Measurements from ENCODE around the gene BCAS3.

Gene BCAS3

DNA sequence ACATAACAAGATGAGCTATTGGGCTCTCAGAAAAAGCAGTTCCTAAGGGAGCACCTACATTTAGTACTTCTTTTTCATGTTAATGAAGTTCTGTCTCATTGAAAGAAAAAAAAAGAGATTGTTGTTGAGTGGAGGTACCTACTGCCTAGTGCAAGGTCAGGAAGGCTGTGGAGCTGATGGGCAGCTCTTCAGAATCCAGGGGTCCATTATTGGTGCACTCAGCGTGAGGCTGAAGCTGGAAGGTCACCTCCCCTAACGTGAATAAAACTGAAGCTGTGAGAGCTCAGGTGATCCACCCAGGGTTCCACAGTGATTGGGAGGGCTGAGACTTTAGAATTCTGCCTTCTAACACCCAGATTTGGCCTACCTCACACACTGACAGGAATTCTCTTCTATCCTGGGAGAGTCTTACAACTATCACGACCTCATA is 568.1 kb downstream of the BCAS3 start:
- CTCF ChIA-PET: interaction anchor here (0.6 to 0.8 kb wide), 2 partner anchors 19 to 94 kb away, joined by 3 read pairs; no protein-coding TSS in a partner anchor
- TF ChIP-seq ELF4 (IDR thresholded peaks at IDR 0.05): no peak
- DNase-seq (ENCODE audit: extremely low spot score): no peak
- POLR2A ChIA-PET: no interaction called here

DNA sequence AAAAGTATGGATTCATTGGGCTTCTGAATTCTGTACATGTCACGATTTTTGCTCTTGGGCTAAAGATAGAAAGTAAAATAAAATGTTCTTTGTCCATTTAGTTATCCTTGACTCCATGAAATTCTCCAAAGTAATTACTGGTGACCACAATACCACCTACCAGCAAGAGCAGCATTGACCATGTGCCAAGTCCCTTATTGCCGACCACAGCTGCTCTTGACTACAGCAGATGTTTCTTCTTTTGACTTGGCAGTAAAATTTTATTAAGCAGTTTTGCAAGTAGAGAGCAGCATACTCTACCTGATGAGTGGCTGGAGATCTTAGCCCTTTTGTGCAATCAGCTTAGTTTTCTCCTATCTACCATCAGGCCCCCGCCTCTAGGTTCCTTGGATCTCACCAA is 569.8 kb downstream of the BCAS3 start:
- CTCF ChIA-PET: interaction anchor here (0.6 kb wide), 1 partner anchor 527 kb away, joined by 3 read pairs; no protein-coding TSS in a partner anchor
- POLR2A ChIA-PET: no interaction called here

DNA sequence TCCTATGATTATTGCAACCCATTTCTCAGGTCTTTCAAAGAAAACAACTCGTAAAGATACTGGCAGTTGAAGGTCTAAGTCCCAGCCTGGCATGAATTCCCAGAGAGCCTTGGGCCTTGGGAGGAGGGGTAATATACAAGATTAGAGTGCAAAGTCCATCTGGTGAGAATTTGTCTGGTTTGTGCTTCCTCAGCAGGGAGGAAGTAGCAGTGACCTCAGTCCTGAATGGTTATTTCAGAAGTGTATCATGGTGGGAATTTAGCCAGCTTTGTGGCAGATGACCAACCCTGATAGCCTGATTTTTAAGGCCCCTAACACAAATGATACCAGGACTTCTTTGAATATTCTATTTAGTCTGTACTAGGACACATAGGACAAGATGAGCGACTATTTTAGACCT is 570.7 kb downstream of the BCAS3 start:
- TF ChIP-seq FOXM1 (IDR thresholded peaks at IDR 0.05; ENCODE audit: borderline replicate concordance) (no peak), LEF1 (IDR thresholded peaks at IDR 0.05; ENCODE audit: borderline replicate concordance) (no peak), ARNT (IDR thresholded peaks at IDR 0.05) (no peak), L3MBTL2 (conservative IDR thresholded peaks at IDR 0.05) (no peak), HDGF (IDR thresholded peaks at IDR 0.05; ENCODE audit: borderline replicate concordance) (no peak), FOXK2 (IDR thresholded peaks at IDR 0.05) (no peak), NFRKB (IDR thresholded peaks at IDR 0.05) (no peak), ZNF384 (IDR thresholded peaks at IDR 0.05) (no peak), SUZ12 (IDR thresholded peaks at IDR 0.05) (no peak), ELF4 (IDR thresholded peaks at IDR 0.05) (no peak), TARDBP (IDR thresholded peaks at IDR 0.05) (no peak), FOXA1 (IDR thresholded peaks at IDR 0.05) (no peak), CTBP1 (IDR thresholded peaks at IDR 0.05; ENCODE audit: borderline replicate concordance) (no peak)
- TF ChIP-seq, protein P1, sequence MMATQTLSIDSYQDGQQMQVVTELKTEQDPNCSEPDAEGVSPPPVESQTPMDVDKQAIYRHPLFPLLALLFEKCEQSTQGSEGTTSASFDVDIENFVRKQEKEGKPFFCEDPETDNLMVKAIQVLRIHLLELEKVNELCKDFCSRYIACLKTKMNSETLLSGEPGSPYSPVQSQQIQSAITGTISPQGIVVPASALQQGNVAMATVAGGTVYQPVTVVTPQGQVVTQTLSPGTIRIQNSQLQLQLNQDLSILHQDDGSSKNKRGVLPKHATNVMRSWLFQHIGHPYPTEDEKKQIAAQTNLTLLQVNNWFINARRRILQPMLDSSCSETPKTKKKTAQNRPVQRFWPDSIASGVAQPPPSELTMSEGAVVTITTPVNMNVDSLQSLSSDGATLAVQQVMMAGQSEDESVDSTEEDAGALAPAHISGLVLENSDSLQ (IDR thresholded peaks at IDR 0.05): no peak
- CTCF ChIA-PET: interaction anchor here (0.8 kb wide), 1 partner anchor 33 kb away, joined by 3 read pairs; no protein-coding TSS in a partner anchor
- DNase-seq (ENCODE audit: extremely low spot score): no peak

More for the DNA sequence above, 569.8 kb downstream of the BCAS3 start:
- TF ChIP-seq L3MBTL2 (conservative IDR thresholded peaks at IDR 0.05) (no peak), BHLHE40 (IDR thresholded peaks at IDR 0.05; ENCODE audit: borderline replicate concordance) (no peak), SP1 (IDR thresholded peaks at IDR 0.05) (no peak), NFRKB (IDR thresholded peaks at IDR 0.05) (no peak), ARNT (IDR thresholded peaks at IDR 0.05) (no peak), FOXK2 (IDR thresholded peaks at IDR 0.05) (no peak)
- no peak for DNase-seq (ENCODE audit: extremely low spot score)

DNA sequence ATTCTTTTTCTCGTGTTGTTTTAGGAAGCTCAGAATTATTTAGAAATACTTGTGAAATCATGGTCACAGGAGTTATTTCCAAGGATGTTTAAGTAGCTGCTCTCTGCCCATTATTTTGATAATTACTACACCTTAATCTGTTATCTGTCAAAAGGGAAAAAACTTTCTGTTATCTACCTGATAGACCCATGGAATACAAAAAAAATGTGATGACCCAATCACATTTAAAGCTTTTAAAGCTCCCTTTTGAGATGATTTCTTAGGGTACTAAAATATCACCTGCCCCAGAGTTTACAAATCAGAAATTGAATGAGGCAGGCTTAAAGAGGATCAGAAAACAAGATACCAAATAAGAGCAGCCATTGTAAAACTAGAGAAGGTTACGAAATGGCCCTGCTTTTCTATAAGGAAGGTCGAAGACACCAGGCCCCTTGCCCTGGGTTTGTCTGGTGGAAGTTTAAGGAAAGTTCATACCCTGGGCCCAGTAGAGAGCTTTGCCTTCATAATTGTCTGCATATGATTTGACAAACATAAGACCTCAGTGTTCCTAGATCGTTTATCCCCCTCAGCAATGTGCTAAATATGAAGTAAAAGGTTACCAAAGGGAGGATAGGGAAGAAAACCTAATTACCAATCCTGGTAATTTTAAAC is 572.1 kb downstream of the BCAS3 start:
- TF ChIP-seq CTBP1 (IDR thresholded peaks at IDR 0.05; ENCODE audit: borderline replicate concordance) (no peak), FOXM1 (IDR thresholded peaks at IDR 0.05; ENCODE audit: borderline replicate concordance) (no peak), SUZ12 (IDR thresholded peaks at IDR 0.05) (no peak), L3MBTL2 (conservative IDR thresholded peaks at IDR 0.05) (no peak), SP1 (IDR thresholded peaks at IDR 0.05) (no peak), ZNF384 (IDR thresholded peaks at IDR 0.05) (no peak), NFRKB (IDR thresholded peaks at IDR 0.05) (no peak), HDGF (IDR thresholded peaks at IDR 0.05; ENCODE audit: borderline replicate concordance) (no peak), FOXA1 (IDR thresholded peaks at IDR 0.05) (no peak), FOXK2 (IDR thresholded peaks at IDR 0.05) (no peak), TARDBP (IDR thresholded peaks at IDR 0.05) (no peak), ARNT (IDR thresholded peaks at IDR 0.05) (no peak)
- TF ChIP-seq, protein P1 (IDR thresholded peaks at IDR 0.05): no peak
- CTCF ChIA-PET: no interaction called here
- POLR2A ChIA-PET: interaction anchor here (0.6 kb wide), 1 partner anchor 647 kb away, joined by 3 read pairs; no protein-coding TSS in a partner anchor
- DNase-seq (ENCODE audit: extremely low spot score): no peak

More for the DNA sequence above, 570.7 kb downstream of the BCAS3 start:
- POLR2A ChIA-PET: no interaction called here

DNA sequence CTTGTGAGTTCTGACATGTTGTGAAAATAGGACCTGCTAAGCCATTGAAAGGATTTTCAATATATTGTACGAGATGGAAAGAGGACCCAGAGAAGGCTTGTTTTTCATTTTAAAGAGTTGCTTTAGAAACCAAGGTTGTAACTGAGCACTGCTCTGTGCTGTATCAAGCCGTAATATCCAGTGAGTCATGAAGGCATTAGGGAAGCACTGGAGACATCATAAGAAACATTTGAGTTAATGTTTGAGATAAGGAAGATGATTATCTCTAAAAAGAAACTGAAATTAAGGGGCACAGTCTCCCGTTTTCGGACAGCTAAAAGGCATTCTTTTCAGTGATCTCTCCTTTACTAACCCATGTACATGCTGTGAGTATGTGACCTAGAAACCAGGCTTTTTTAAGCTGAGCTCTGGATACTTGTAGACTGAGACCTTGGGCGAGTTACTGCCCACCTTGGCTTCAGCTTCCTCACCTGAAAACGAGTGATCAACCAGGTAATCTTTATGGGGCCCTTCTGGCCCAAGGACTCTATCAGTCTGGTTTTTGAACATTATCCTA is 572.8 kb downstream of the BCAS3 start:
- POLR2A ChIA-PET: interaction anchor here (0.6 kb wide), 1 partner anchor 648 kb away, joined by 3 read pairs; no protein-coding TSS in a partner anchor
- CTCF ChIA-PET: no interaction called here
- DNase-seq (ENCODE audit: extremely low spot score): no peak
- no peak for TF ChIP-seq TARDBP (IDR thresholded peaks at IDR 0.05)
- TF ChIP-seq NFRKB (IDR thresholded peaks at IDR 0.05): no peak
- TF ChIP-seq SP1 (IDR thresholded peaks at IDR 0.05): no peak
- TF ChIP-seq HDGF (IDR thresholded peaks at IDR 0.05; ENCODE audit: borderline replicate concordance): no peak
- no peak for TF ChIP-seq FOXM1 (IDR thresholded peaks at IDR 0.05; ENCODE audit: borderline replicate concordance)
- TF ChIP-seq SUZ12 (IDR thresholded peaks at IDR 0.05): no peak
- no peak for TF ChIP-seq BHLHE40 (IDR thresholded peaks at IDR 0.05; ENCODE audit: borderline replicate concordance)
- TF ChIP-seq FOXA1 (IDR thresholded peaks at IDR 0.05): no peak
- TF ChIP-seq ZNF384 (IDR thresholded peaks at IDR 0.05): no peak
- TF ChIP-seq ARNT (IDR thresholded peaks at IDR 0.05): no peak
- TF ChIP-seq FOXK2 (IDR thresholded peaks at IDR 0.05): no peak
- no peak for TF ChIP-seq L3MBTL2 (conservative IDR thresholded peaks at IDR 0.05)
- TF ChIP-seq ELF4 (IDR thresholded peaks at IDR 0.05): no peak
- TF ChIP-seq, protein P1 (IDR thresholded peaks at IDR 0.05): no peak
- TF ChIP-seq LEF1 (IDR thresholded peaks at IDR 0.05; ENCODE audit: borderline replicate concordance): no peak
- TF ChIP-seq CTBP1 (IDR thresholded peaks at IDR 0.05; ENCODE audit: borderline replicate concordance): no peak
